ENCODE results near the gene MANSC4.

Gene MANSC4

DNA sequence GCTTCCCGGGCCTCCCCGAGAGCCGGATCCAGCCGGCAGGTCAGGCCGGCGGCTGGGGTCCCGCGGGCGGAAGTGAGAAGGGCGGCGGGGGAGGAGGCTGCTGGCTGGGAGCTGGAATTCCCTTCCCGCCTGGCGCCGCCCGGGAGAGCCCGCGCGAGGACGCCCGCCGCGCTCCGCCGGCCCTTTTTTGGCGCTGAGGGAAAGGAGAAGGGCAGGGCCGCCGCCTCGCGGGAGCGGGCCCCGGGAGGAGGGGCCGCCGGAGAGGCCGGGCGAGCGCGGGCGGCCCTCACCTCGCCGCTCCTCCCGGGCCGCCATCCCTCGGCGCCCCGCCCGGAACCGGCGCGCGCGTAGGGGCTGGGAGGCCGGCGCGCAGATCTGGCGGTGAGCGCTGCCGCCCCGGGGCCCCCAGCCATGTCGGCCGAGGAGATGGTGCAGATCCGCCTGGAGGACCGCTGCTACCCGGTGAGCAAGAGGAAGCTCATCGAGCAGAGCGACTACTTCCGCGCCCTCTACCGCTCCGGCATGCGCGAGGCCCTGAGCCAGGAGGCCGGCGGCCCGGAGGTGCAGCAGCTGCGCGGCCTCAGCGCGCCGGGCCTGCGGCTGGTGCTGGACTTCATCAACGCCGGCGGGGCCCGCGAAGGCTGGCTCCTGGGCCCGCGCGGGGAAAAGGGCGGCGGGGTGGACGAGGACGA lies at the start of gene MANSC4, which contains the start of gene KLHL42:
Gene MANSC4 (minus strand): TSS at position 317 of the 692 bp plus-strand sequence. CDS start 8,960 bp downstream, outside the sequence.
Gene KLHL42 (plus strand): TSS at position 314 of the 692 bp plus-strand sequence. CDS start 98 bp downstream, at position 412.
- DNase-seq (ENCODE audit: low read depth, low spot score) = peak; percentile 92

DNA sequence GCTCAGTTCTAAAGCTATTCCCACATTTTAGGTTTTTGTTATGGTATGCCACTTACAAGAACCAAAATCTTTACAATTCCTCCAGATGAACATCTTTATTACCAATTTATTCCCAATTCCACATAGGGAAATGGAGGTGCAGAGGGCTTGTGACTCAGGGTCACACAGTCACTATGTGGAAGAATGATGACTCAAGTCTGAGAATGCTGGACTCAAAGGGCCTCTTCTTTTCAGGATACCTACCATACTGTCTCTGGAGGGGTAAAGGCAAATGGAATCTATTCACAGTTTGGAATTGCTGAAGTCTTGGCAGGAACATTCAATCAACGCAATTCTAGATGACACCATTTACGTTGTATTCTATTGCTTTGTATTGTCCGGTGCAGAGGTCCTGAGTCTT lies 48.2 kb upstream of the MANSC4 start:
- no peak for DNase-seq (ENCODE audit: low read depth, low spot score)

DNA sequence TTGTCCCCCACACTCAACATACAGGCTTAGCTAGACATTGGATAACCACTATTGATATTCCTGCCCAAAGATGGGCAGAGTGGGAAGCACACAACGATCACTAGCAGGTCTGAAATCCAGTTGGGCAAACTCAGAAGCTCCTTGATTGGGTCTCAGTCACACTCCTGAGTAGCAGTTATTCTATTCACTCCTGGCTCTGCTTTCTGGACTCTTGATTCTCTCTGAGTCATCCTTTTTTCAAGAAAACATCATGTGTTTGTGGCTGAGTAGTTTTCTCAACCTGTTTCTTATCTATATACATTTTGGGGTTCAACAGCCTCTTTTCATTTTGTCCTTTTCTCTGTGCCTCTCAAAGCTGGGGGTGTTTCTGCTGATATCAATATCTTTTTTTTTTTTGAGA lies 46.0 kb upstream of the MANSC4 start:
- DNase-seq (ENCODE audit: low read depth, low spot score) = no peak

DNA sequence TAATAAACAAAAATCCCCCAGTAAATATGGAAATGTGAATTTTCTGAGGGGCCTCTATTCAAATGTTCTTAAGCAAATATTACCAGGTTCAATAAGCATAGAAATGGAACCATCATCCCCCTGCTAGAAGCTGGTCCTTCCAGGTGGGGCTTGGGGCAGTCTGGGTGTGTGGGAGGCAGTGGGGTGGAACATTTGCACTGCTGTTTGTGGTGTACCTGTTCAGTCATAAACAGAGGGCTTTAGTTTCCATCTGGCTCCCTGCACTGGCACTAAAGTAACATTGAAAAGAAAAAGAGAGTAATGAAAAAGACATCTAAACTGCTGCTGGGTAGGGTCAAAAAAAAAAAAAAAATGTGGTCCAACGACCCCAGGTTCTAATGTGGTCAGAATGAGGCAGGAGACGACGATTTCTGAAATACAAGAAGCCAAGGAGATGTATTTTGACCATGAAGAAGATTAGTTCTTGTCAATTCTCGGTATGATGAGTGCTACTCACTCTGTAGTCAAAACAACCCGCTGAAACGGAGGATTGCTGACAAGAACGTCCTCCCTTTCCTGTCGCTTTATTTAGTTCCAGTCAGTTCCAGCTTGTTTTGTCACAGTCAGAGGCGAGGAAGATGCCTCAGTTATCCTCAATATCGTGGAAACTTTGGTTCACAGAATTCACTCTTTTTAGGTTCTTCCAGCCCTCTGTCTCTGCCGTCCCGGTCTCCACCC lies 44.2 kb upstream of the MANSC4 start:
- no peak for DNase-seq (ENCODE audit: low read depth, low spot score)

DNA sequence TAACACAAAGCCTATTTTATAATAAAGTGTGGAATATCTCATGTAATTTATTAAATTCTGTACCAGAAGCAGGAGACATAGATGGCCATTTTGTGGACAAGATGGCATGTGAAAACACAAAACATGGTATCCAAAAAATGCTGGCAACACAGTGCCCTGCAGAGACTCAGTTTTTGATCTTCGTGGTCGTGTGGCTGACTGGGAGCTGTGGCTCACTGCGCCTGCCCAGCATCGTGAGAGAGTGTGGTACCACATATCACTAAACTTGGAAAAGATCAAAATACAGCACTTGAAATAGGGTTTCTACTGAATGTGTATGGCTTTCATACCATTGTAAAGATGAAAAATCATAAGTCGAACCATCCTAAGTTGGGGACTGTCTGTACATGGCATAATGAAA lies 43.0 kb upstream of the MANSC4 start:
- DNase-seq (ENCODE audit: low read depth, low spot score) = no peak

DNA sequence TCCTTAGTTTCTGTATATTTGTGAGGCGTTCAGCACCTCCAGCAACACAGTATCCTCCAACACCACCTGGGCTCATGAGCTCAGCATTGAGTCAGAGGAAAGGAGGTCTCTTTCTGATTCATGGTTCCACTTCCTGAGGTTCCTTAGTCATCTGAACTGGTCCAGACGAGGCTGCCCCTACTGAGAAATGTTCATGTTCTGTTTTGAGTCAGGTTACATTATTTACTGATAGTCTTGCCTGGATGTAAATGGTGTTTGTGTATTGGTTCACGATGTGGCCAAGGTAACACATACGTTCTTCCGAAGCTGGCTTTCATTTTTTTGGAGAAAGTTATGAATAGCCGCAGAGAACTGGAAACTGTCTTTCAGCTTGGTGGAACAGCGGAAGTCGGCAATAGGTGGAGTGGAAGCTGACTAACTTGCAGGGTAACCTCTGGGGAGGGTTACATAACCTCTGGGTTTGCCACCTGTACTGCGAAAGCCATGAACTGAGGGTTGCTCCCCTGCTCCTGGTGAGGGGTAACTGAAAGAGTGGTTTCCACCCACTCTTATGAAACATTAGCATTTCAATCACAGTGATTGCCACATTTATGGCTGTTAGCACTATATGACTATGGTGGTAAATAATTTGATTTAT lies 42.2 kb upstream of the MANSC4 start:
- DNase-seq (ENCODE audit: low read depth, low spot score) = peak; percentile 55

DNA sequence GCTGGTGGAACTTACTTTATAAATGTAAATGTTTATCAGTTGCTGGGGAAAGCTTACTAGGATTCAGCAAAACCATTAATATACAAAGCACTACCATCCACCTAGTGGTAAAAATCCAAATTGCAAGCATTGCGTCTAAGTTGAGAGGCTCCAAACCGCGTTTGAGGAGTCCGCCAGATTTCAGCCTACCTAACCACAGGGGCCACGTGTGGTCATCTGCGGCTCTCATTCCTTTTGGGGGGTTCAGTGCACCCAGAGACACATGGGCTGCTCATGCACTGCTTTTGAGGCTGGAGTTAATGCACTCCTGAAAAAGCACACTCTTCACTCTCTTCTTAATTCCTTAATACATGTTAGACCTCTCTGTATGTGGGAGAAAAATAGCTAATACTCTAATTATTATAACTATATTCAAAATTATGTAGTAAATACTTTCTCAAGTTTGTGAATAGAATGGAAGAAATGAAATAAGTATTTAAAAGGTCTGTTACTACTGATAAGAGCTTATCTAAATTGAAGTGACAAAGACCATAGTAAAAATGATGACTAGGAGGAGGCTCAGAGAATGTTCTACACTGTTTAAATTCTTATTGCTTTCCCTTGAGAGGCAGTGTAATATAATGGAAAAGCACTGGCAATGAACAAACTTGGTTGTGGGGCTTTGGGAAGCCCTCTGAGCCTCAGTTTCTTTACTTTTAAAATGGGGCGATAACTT lies 41.4 kb upstream of the MANSC4 start:
- DNase-seq (ENCODE audit: low read depth, low spot score) = peak; percentile 88

DNA sequence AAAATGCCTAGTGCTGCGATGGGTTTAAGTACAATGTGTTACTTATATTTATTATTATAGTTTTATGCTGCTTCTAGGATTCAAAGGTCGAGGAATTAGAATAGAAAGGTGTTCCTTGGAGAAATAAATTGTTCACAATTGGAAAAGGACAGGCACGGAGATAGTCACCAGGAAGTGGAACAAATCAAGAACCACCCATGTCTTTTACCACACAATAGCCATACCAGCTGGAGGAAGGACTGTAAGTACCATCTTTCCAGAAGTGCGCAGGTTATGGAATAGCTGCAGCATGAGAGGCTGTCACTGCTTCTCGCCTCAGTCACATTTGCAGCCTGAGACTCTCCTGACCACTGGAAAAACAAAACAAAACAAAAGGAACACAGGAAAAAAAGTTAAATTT lies 40.5 kb upstream of the MANSC4 start:
- no peak for DNase-seq (ENCODE audit: low read depth, low spot score)

DNA sequence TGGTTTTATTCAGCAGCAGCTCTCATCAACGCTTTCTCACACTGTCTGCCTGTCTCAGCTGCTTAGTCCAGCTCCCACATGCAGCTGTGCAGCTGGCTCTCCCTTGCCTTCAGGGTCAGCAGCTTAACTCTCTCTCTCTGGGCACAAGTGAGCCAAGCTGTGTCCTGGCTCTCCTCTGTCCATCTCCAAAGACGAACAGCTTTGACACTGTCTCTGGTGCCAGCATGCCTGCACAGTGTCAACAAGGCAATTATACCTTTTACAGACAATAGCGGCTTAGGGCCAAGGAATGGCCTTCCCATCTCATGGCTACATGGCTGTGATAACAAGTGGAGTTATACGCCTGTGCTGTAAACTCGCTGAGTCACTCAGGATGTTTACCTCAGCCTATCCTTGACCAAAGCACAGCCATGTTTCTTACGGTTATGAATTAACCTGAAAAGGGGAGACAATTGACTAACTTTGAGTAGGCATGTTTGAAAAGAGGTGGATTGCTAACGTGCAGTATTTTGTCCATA lies 38.4 kb upstream of the MANSC4 start:
- no peak for DNase-seq (ENCODE audit: low read depth, low spot score)

DNA sequence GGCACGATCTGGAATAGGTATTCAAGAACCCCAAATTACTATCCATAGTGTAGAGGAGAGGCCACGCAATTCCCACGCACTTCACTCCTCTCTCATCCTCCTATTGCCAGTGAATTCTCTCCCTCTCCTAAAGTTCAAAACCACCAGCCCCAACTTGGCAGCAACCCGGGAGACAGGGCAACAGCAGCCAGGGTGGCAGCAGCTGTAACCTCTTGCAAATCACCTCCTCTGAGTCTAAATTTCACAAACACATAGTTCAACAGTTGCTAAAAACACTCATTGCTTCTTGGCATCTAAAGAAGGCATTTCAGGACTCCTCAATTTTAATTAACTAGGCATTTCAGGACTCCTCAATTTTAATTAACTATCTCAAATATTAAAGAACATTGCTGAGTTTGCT lies 37.7 kb upstream of the MANSC4 start:
- no peak for DNase-seq (ENCODE audit: low read depth, low spot score)

DNA sequence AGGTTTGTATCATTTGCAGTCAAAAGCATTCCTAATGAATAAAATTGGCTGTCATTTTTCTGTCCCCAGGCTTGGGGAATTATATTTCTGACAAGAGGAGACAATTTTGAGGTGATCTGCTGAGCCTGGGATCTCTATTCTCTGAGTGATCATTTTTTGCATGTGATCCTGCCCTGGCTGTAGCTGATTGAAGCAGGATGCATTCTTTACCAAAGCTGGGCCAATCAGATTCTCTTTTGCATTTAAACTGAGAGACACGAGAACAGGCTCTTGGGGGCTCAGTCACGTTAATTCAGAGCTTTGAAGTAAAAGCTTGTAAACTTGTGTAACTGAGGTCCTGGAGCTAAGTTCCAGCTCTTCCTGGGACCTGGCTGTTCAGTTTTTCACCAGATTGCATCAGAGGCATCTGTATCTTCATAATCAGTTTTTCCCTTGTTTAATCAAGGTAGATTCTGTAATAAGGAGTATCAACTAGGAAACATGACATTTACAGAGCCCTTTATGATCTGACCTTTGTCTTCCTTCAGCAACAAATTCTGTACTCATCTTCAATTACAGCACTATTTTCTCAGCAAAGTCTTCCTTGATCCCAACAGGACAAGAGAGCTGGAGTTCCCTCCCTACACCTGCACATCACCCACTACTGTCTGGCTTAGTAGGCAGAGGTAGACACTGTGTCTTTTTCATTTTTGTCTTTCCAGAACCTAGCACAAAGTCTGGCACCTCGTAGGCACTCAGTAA lies 35.0 kb upstream of the MANSC4 start:
- DNase-seq (ENCODE audit: low read depth, low spot score) = no peak

DNA sequence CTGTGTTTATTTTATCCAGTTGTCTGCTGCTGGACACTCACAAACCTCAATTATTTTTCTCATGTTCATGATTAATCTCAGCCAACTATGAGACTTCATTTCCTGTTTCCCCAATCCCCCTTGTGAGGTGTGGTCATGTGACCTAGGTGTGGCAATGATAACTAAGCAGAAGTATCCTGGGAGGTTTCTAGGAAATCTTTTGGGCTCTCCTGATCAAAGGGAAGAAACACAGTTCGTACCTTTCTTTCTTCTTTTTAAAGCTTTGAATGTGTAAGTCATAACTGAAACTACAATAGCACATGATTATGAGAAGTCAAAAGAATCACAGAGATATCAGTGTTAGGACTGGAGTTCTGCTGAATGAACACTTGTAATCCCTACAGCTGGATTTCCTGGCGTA lies 34.4 kb upstream of the MANSC4 start:
- DNase-seq (ENCODE audit: low read depth, low spot score) = no peak

DNA sequence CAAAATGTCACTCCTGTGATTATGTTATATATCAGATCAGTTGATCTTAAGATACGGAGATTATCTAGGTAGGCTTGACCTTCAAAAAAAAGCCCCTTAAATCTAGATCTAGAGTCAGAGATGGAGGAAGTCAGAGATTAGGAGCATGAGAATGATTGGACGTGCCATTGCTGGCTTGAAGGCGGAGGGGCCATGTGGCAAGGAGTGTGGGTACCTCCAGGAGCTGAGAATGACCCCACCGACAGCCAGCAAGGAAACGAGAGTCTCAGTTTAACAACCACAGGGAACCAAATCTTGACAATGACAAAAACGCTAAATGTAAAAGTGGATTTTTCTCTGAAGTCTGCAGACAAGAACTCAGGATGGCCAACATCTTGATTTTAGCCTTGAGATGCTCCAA lies 32.5 kb upstream of the MANSC4 start:
- no peak for DNase-seq (ENCODE audit: low read depth, low spot score)

DNA sequence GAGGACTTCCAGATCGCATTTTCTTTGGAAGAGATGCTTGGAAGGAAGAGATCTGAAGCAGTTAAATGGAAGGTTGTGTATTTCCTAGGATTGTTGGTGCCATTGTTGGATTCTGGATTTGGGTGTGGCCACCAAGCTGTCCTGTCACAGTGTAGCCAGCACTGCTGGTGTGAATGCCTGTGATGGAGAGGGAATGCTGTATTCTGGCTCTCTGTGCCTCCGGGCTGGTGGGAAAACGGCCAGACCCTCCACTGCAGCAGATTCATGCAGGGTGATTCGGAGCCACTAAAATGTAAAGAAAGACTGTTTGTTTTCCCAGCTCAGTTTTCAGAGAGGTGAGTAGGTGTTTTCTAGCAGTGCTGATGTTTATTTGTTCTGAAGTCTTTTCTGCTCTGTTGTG lies 30.7 kb upstream of the MANSC4 start:
- peak; percentile 42 for DNase-seq (ENCODE audit: low read depth, low spot score)

DNA sequence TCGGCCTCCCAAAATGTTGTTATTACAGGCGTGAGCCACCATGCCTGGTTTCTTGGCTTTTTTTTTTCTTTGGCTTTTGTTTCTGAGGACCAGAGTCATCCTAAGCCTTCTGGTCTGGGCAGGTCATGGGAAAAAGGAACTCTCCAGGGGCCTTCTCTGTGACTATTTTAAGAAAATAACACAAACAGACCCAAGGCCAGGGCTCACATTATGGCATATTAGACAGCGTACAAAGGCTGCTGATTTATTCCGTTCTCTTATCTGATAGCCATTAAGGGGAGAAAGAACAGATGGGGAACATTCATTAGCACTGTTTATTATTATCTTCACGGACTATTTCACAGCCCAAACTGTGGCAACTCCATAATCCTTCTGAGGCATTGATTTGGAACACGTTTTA lies 28.8 kb upstream of the MANSC4 start:
- no peak for DNase-seq (ENCODE audit: low read depth, low spot score)

DNA sequence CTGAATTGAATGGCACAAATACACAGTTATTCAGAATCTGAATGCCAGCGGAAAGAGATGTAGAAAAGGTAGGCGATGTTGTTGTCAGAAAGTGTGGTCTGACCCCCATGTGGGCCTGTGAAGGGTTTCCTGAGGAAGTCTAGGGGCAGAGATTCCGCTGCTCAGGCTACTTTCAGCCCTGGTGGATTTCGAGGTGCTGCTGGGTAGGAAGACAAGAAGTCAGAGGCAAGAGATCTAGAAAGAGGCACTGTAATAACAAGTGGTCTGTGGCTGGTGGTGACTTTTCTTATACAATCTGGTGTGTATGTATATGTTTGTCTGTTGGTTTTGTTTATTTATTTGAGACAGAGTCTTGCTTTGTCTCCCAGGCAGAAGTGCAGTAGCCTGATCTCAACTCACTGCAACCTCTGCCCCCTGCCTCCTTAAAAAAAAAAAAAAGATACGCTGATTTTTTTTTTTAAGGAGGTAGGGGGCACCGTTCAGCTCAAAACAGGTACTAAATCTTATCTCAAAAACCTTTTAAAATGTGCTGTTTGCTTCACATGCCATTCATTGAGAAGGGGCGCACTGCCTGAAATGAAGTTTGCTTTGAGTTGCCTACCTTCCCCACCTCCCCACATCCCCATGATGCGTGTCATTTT lies 27.1 kb upstream of the MANSC4 start:
- DNase-seq (ENCODE audit: low read depth, low spot score) = no peak

DNA sequence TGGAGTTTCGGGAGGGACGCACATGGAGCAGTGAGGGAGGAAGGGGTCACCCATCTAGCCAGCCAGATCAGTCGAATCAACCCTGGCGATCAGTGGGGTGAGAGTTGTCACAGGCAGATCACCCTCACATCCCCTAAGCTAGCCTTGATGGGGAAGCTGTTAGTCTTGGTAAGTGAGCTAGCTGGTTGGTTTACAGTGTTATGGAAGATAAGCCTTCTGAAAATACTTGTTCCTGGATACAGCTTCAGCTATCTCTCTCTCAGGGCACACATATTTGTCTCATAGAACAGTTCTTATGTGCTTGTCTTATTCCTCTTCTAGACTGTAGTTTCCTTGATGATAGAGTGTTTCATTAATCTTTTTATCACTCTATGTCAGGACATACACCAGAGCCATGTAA lies 26.2 kb upstream of the MANSC4 start:
- no peak for DNase-seq (ENCODE audit: low read depth, low spot score)

DNA sequence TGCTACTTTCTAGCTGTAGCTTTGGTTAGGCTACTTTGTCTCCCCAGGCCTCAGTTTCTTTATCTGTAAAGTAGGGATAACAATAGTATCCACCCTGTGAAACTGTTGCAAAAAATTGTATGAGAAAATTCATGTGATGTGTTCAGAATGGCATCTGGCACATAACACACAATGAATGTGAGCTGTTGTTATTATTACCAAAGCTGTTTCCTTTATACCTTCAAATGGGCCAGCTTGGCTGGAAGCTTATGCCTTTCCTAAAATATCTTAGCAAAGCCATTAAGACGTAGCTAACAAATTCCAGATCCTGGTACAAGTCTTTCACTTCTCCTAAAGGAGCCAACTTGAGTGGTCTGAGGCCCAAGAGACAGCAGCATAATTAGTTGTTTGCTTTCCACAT lies 25.2 kb upstream of the MANSC4 start:
- DNase-seq (ENCODE audit: low read depth, low spot score) = no peak

DNA sequence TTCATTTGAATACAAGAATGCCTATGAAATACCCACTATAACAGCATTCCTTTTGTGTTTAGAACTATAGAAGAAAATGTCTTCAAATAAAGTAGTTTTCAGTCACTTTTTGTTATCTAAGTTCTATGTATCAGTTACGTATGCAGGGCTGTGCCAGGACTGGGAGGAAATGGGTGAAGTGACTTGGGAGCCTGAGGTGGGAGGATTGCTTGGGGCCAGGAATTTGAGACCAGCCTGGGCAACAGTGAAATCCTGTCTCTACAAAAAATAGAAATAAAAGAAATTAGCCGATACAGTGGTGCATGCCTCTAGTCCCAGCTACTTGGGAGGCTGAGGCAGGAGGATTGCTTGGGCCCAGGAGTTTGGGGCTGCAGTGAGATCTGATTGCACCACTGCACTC lies 22.9 kb upstream of the MANSC4 start:
- no peak for DNase-seq (ENCODE audit: low read depth, low spot score)

DNA sequence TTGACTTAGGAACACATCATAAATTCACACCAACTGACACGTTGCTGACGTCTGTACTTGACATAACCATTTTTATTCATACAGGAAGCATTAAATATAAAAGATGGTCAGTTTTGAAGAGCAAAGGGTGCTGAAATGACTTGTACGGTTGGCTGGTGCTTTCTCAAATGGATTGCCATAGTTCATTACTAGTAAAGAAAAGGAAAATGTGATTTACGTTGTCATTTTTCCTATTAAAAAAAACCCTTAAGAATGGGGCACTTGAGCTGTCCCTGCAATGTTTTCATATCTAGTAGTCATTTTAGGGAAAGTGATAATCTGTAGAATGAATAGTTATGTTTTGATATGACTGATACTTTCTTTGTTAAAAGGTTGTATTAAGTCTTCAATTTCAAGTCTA lies 22.5 kb upstream of the MANSC4 start:
- DNase-seq (ENCODE audit: low read depth, low spot score) = no peak

DNA sequence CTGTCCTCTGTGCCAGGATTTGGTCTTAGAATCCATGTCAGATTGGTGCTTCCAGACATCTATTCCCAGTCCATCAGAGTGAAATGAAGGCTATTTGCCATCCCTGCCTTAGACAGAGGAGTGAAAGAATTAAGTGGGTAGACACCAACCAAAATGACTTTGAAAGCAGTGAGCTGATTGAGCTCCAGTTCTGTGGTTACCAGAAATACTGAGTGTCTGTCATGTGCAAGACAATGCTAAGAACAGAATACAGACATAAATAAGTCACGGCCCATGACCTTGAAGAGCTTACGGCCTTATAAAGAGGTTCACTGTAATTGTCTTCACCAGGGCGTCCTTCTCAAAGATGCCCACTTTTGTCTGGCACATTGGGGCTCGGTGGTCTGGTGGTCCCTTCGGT lies 21.6 kb upstream of the MANSC4 start:
- DNase-seq (ENCODE audit: low read depth, low spot score) = no peak
